ENCODE data around the gene INVS.
"Not testable (repeated sequence)": the region's sequence is repeated elsewhere in the genome, so short reads cannot be mapped to it uniquely, and the experiment has no call there.

INVS gene

DNA sequence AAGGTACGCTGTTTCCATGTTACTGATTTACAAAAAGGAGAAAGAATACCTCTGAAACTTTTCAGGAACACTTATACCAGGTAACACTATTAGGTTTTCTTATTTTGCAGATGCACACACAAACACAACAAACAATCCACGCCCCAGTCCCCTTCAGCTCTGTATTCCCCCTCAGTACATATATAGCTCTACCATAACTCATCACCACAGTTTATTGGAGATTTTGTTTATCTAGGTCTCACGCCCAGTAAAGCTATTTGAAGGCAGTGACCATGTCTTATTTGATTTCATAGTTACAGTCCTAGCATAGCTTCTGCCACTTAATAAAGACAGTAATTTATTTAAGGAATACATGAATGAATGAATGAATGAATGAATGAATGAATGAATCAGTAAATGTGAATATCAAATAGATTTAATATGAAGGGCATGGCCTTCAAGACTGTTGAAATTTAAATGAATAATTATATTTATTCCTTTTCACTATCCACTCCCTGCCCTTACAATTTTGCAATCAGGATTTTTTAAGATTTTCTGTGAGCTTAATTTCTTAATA lies 32.9 kb downstream of the INVS start:
- H3K27ac ChIP-seq (ENCODE audit: low read depth, low read length, poor library complexity, severe bottlenecking) = no peak overlapping the region
- H3K27me3 ChIP-seq (ENCODE audit: insufficient read depth, low read length) = no peaks in the 10 kb centered on the region
- H3K9ac ChIP-seq (ENCODE audit: low read length) = no peak overlapping the region
- H3K9me3 ChIP-seq (ENCODE audit: low read length) = no peaks in the 10 kb centered on the region
- no peaks in the 10 kb centered on the region for H3K4me1 ChIP-seq (ENCODE audit: insufficient read depth, low read length, severe bottlenecking)
- no peak overlapping the region for H3K4me2 ChIP-seq (ENCODE audit: low read length)
- H4K20me1 ChIP-seq (ENCODE audit: insufficient read depth, low read length) = no peaks in the 10 kb centered on the region
- no peak overlapping the region for H3K4me3 ChIP-seq (ENCODE audit: low read depth, low read length, poor library complexity, severe bottlenecking)
- peaks cover 8% of the 10 kb centered on the region for H3K36me3 ChIP-seq (ENCODE audit: insufficient read depth, low read length)
- H2AFZ ChIP-seq (ENCODE audit: low read length) = no peak overlapping the region
- no peaks in the 10 kb centered on the region for H3F3A ChIP-seq (ENCODE audit: insufficient read depth, low read length)
- H3K9me2 ChIP-seq (ENCODE audit: low read depth, low read length) = no peaks in the 10 kb centered on the region
- TF ChIP-seq, protein P1, sequence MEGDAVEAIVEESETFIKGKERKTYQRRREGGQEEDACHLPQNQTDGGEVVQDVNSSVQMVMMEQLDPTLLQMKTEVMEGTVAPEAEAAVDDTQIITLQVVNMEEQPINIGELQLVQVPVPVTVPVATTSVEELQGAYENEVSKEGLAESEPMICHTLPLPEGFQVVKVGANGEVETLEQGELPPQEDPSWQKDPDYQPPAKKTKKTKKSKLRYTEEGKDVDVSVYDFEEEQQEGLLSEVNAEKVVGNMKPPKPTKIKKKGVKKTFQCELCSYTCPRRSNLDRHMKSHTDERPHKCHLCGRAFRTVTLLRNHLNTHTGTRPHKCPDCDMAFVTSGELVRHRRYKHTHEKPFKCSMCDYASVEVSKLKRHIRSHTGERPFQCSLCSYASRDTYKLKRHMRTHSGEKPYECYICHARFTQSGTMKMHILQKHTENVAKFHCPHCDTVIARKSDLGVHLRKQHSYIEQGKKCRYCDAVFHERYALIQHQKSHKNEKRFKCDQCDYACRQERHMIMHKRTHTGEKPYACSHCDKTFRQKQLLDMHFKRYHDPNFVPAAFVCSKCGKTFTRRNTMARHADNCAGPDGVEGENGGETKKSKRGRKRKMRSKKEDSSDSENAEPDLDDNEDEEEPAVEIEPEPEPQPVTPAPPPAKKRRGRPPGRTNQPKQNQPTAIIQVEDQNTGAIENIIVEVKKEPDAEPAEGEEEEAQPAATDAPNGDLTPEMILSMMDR (IDR thresholded peaks at IDR 0.05; ENCODE audit: low read length) = no peak
- no peak for TF ChIP-seq EZH2 (IDR thresholded peaks at IDR 0.05; ENCODE audit: borderline replicate concordance, low read length)
- H3K79me2 ChIP-seq (ENCODE audit: insufficient read depth, low read length) = no peaks in the 10 kb centered on the region

DNA sequence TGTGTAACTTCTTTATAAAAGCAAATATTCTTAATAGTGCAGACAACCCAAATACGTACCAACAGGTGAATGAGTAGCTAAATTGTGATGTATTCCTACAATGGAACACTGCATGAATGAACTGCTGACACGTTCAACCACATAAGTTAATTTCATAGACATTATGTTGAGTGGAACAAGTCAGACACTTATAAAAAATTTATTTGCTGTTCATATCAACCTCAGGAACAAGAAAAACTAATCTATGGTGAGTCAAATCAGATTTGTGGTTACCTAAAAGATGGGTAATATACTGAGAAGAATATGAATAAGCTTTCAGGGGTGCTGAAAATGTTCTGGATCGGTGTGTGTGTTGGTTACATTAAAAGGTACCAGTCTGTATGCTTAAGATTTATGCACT lies 35.7 kb downstream of the INVS start:
- Histone ChIP-seq H3K36me3 (ENCODE audit: insufficient read depth, low read length) (peaks cover 8% of the 10 kb centered on the region), H3K4me1 (ENCODE audit: insufficient read depth, low read length, severe bottlenecking) (no peaks in the 10 kb centered on the region), H3K9me2 (ENCODE audit: low read depth, low read length) (no peaks in the 10 kb centered on the region), H3K4me2 (ENCODE audit: low read length) (no peak overlapping the region), H3K79me2 (ENCODE audit: insufficient read depth, low read length) (no peaks in the 10 kb centered on the region), H3K9me3 (ENCODE audit: low read length) (no peaks in the 10 kb centered on the region), H2AFZ (ENCODE audit: low read length) (no peak overlapping the region), H3F3A (ENCODE audit: insufficient read depth, low read length) (no peaks in the 10 kb centered on the region), H3K27me3 (ENCODE audit: insufficient read depth, low read length) (no peaks in the 10 kb centered on the region), H3K4me3 (ENCODE audit: low read depth, low read length, poor library complexity, severe bottlenecking) (no peak overlapping the region), H3K27ac (ENCODE audit: low read depth, low read length, poor library complexity, severe bottlenecking) (no peak overlapping the region), H4K20me1 (ENCODE audit: insufficient read depth, low read length) (no peaks in the 10 kb centered on the region), H3K9ac (ENCODE audit: low read length) (no peak overlapping the region)
- TF ChIP-seq, protein P1 (IDR thresholded peaks at IDR 0.05; ENCODE audit: low read length) = no peak
- no peak for TF ChIP-seq EZH2 (IDR thresholded peaks at IDR 0.05; ENCODE audit: borderline replicate concordance, low read length)

DNA sequence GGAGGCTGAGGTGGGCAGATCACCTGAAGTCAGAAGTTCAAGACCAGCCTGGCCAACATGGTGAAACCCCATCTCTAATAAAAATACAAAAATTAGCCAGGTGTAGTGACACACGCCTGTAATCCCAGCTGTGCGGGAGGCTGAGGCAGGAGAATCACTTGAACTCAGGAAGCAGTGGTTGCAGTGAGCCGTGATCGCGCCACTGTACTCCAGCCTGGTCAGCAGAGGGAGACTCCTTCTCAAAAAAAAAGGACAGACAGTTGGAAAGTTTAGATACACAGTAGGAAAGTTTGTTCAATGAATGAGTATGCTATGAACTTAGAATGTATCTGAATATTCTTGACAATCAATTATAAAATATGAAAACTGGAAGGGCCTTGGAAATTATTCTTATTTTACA lies 37.8 kb downstream of the INVS start:
- not testable (repeated sequence) for H3K27ac ChIP-seq (ENCODE audit: low read depth, low read length, poor library complexity, severe bottlenecking); H3K9me3 ChIP-seq (ENCODE audit: low read length); H2AFZ ChIP-seq (ENCODE audit: low read length); H3K4me1 ChIP-seq (ENCODE audit: insufficient read depth, low read length, severe bottlenecking); H3K4me2 ChIP-seq (ENCODE audit: low read length); H4K20me1 ChIP-seq (ENCODE audit: insufficient read depth, low read length); H3F3A ChIP-seq (ENCODE audit: insufficient read depth, low read length); H3K79me2 ChIP-seq (ENCODE audit: insufficient read depth, low read length); H3K9ac ChIP-seq (ENCODE audit: low read length); H3K9me2 ChIP-seq (ENCODE audit: low read depth, low read length); H3K36me3 ChIP-seq (ENCODE audit: insufficient read depth, low read length); H3K27me3 ChIP-seq (ENCODE audit: insufficient read depth, low read length); H3K4me3 ChIP-seq (ENCODE audit: low read depth, low read length, poor library complexity, severe bottlenecking)

DNA sequence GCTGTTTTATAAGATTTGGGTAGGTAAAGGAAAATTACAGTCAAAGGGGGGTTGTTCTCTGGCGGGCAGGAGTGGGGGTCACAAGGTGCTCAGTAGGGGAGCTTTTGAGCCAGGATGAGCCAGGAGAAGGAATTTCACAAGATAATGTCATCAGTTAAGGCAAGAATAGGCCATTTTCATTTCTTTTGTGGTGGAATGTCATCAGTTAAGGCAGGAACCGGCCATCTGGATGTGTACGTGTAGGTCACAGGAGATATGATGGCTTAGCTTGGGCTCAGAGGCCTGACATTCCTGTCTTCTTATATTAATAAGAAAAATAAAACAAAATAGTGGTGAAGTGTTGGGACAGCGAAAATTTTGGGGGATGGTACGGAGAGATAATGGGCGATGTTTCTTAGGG lies 41.3 kb downstream of the INVS start:
- not testable (repeated sequence) for H4K20me1 ChIP-seq (ENCODE audit: insufficient read depth, low read length); H3F3A ChIP-seq (ENCODE audit: insufficient read depth, low read length); H3K9me3 ChIP-seq (ENCODE audit: low read length); H3K9ac ChIP-seq (ENCODE audit: low read length); H3K9me2 ChIP-seq (ENCODE audit: low read depth, low read length); H3K36me3 ChIP-seq (ENCODE audit: insufficient read depth, low read length); H3K27me3 ChIP-seq (ENCODE audit: insufficient read depth, low read length); H3K27ac ChIP-seq (ENCODE audit: low read depth, low read length, poor library complexity, severe bottlenecking); H3K79me2 ChIP-seq (ENCODE audit: insufficient read depth, low read length); H2AFZ ChIP-seq (ENCODE audit: low read length); H3K4me1 ChIP-seq (ENCODE audit: insufficient read depth, low read length, severe bottlenecking); H3K4me2 ChIP-seq (ENCODE audit: low read length); H3K4me3 ChIP-seq (ENCODE audit: low read depth, low read length, poor library complexity, severe bottlenecking)

DNA sequence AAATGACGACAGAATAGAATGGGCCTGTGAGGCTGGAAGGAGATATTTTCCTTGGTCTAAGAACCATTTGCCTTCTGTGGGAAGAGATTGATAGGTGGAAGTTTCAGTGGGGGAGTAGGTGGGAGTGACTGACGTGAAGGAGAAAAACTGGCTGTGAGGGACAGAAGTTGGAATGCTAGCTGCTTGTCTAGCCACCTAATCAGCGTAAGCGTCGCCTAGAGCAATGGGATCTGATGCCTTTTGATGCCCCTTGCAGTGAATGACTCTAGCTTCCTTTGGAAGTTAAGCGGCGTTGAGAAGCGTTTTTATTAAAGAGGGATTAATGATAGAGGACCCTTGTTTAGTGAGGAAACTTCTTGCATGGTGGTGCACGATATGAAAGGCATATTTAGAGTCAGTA lies 42.8 kb downstream of the INVS start:
- not testable (repeated sequence) for H3K4me3 ChIP-seq (ENCODE audit: low read depth, low read length, poor library complexity, severe bottlenecking); H3K4me2 ChIP-seq (ENCODE audit: low read length); H3K4me1 ChIP-seq (ENCODE audit: insufficient read depth, low read length, severe bottlenecking); H3F3A ChIP-seq (ENCODE audit: insufficient read depth, low read length); H3K27me3 ChIP-seq (ENCODE audit: insufficient read depth, low read length); H3K36me3 ChIP-seq (ENCODE audit: insufficient read depth, low read length); H3K79me2 ChIP-seq (ENCODE audit: insufficient read depth, low read length); H2AFZ ChIP-seq (ENCODE audit: low read length); H4K20me1 ChIP-seq (ENCODE audit: insufficient read depth, low read length); H3K9ac ChIP-seq (ENCODE audit: low read length); H3K9me3 ChIP-seq (ENCODE audit: low read length); H3K27ac ChIP-seq (ENCODE audit: low read depth, low read length, poor library complexity, severe bottlenecking); H3K9me2 ChIP-seq (ENCODE audit: low read depth, low read length)

DNA sequence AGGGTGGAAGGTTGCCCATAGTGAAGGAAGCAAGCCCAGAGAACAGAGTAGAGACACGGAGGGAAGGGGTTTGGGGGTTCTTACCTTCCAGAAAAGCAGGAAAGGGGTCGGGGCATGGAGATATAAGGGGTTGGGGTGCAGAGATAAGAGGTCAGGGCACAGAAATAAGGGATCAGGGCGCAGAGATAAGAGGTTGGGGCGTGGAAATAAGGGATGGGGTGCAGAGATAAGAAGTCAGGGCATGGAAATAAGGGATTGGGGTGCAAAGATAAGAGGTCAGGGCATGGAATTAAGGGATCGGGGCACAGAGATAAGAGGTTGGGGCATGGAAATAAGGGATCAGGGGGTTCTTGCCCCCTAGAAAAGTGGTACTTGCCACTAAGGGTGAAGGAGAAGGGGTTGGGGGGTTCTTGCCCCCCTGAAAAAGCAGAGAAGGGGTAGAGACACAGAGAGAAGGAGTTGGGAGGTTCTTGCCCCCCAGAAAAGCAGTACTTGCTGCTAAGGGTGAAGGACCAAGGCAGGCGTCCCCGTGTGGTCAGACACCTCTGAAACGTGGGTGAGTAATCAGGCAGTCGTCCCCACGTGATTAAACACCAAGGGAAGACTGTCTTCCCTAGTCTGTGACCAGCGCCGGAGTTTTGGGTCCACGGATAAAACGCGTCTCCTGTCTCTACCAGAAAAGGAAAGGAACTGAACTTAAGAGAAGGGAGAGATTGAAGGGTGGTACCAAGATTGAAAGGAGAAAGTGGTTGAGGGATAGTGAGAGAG lies 46.3 kb downstream of the INVS start:
- not testable (repeated sequence) for H3K79me2 ChIP-seq (ENCODE audit: insufficient read depth, low read length); H2AFZ ChIP-seq (ENCODE audit: low read length); H3F3A ChIP-seq (ENCODE audit: insufficient read depth, low read length); H3K36me3 ChIP-seq (ENCODE audit: insufficient read depth, low read length); H3K27ac ChIP-seq (ENCODE audit: low read depth, low read length, poor library complexity, severe bottlenecking); H3K4me1 ChIP-seq (ENCODE audit: insufficient read depth, low read length, severe bottlenecking); H3K4me3 ChIP-seq (ENCODE audit: low read depth, low read length, poor library complexity, severe bottlenecking); H3K9ac ChIP-seq (ENCODE audit: low read length); H3K9me3 ChIP-seq (ENCODE audit: low read length); H3K27me3 ChIP-seq (ENCODE audit: insufficient read depth, low read length); H4K20me1 ChIP-seq (ENCODE audit: insufficient read depth, low read length); H3K9me2 ChIP-seq (ENCODE audit: low read depth, low read length); H3K4me2 ChIP-seq (ENCODE audit: low read length)

All from OCI-LY1 (cell line).